Epithelial cell of prostate (primary cell): ENCODE data around the gene GIGYF1.
"Not testable (repeated sequence)": the region's sequence is repeated elsewhere in the genome, so short reads cannot be mapped to it uniquely, and the experiment has no call there.

ENCODE experiments used
- DNase-seq: peaks from one replicate; pipeline ENCODE4 v3.0.0-alpha.2; 2011; ENCODE audit warnings: low read depth, low spot score
- H3K27ac ChIP-seq: fragments of 450-650 bp; 2 replicates; pipeline ENCODE4 v1.5.1; 2017; ENCODE audit warnings: mild to moderate bottlenecking

The GIGYF1 gene

GRCh38 chr7:100694098-100694745 lies at the start of gene GIGYF1:
TSS of gene GIGYF1 (minus strand) at chr7:100694250. CDS start at chr7:100688238, 6,012 bp downstream.
- no peak for DNase-seq
- H3K27ac ChIP-seq = peak within 1 kb of the TSS; percentile 24

GRCh38 chr7:100739934-100740333 lies 45.9 kb upstream of the GIGYF1 start:
- no peak overlapping the region for H3K27ac ChIP-seq
- DNase-seq = no peak

- no peak for DNase-seq
- H3K27ac ChIP-seq = no peak overlapping the region
Measured at GRCh38 chr7:100736671-100737070, 42.6 kb upstream of the GIGYF1 start.

GRCh38 chr7:100735730-100736129 lies 41.7 kb upstream of the GIGYF1 start:
- no peak overlapping the region for H3K27ac ChIP-seq
- DNase-seq = no peak

GRCh38 chr7:100731937-100732636 lies 38.0 kb upstream of the GIGYF1 start:
- DNase-seq = no peak
- H3K27ac ChIP-seq = no peak overlapping the region

GRCh38 chr7:100730136-100730800 lies 36.2 kb upstream of the GIGYF1 start:
- no peak for DNase-seq
- no peak overlapping the region for H3K27ac ChIP-seq

- no peak overlapping the region for H3K27ac ChIP-seq
Measured at GRCh38 chr7:100728196-100728595, 34.1 kb upstream of the GIGYF1 start.

GRCh38 chr7:100726996-100727761 lies 33.1 kb upstream of the GIGYF1 start:
- DNase-seq = no peak
- no peak overlapping the region for H3K27ac ChIP-seq

More at GRCh38 chr7:100728196-100728595, 34.1 kb upstream of the GIGYF1 start:
- DNase-seq = no peak

- DNase-seq = not testable (repeated sequence)
Measured at GRCh38 chr7:100724364-100724763, 30.3 kb upstream of the GIGYF1 start.

GRCh38 chr7:100723732-100724275 lies 29.8 kb upstream of the GIGYF1 start:
- no peak for DNase-seq

More at GRCh38 chr7:100724364-100724763, 30.3 kb upstream of the GIGYF1 start:
- not testable (repeated sequence) for H3K27ac ChIP-seq

GRCh38 chr7:100722480-100723212 lies 28.6 kb upstream of the GIGYF1 start:
- H3K27ac ChIP-seq = no peak overlapping the region

More at GRCh38 chr7:100723732-100724275, 29.8 kb upstream of the GIGYF1 start:
- no peak overlapping the region for H3K27ac ChIP-seq

GRCh38 chr7:100721505-100721812 lies 27.4 kb upstream of the GIGYF1 start:
- no peak for DNase-seq
- H3K27ac ChIP-seq = no peak overlapping the region

More at GRCh38 chr7:100722480-100723212, 28.6 kb upstream of the GIGYF1 start:
- DNase-seq = no peak

GRCh38 chr7:100720671-100721504 lies 26.8 kb upstream of the GIGYF1 start:
- DNase-seq = no peak

GRCh38 chr7:100720279-100720670 lies 26.2 kb upstream of the GIGYF1 start, which contains the start of gene EPO:
TSS of gene EPO (plus strand) at chr7:100720468. CDS start at chr7:100720981, 513 bp downstream.
- no peak within 1 kb of the TSS for H3K27ac ChIP-seq
- DNase-seq = no peak

More at GRCh38 chr7:100720671-100721504, 26.8 kb upstream of the GIGYF1 start:
- no peak overlapping the region for H3K27ac ChIP-seq

- H3K27ac ChIP-seq = no peak overlapping the region
- DNase-seq = no peak
Measured at GRCh38 chr7:100719523-100720278, 25.7 kb upstream of the GIGYF1 start.

- not testable (repeated sequence) for DNase-seq, H3K27ac ChIP-seq
Measured at GRCh38 chr7:100717073-100717472, 23.0 kb upstream of the GIGYF1 start.

GRCh38 chr7:100714725-100715124 lies 20.7 kb upstream of the GIGYF1 start:
- DNase-seq = no peak
- H3K27ac ChIP-seq = no peak overlapping the region

GRCh38 chr7:100711369-100711768 lies 17.3 kb upstream of the GIGYF1 start:
- H3K27ac ChIP-seq = no peak overlapping the region
- DNase-seq = no peak
